A549 (cell line): ENCODE results near the gene TANGO2.

Experiments used
- CHD2 ChIP-seq: fragments of 150-350 bp; IDR thresholded peaks from 2 replicates; pipeline ENCODE4 v1.6.1; 2014; ENCODE audit warnings: low read length; ENCODE audit not compliant: partially characterized antibody
- CTCF ChIP-seq: fragments of >200 bp; sonication (Bioruptor Twin); formaldehyde crosslinking; IDR thresholded peaks from 3 replicates; pipeline ENCODE4 v1.5.1; 2016
- POLR2A ChIP-seq: IDR thresholded peaks from 2 replicates; pipeline ENCODE4 v1.6.1; 2012; ENCODE audit warnings: mild to moderate bottlenecking, low read length
- SMC3 ChIP-seq: fragments of >200 bp; sonication (Bioruptor Twin); formaldehyde crosslinking; IDR thresholded peaks from 3 replicates; pipeline ENCODE4 v1.6.1; 2018; ENCODE audit warnings: inconsistent platforms
- USF2 ChIP-seq: fragments of 450-650 bp; IDR thresholded peaks from 2 replicates; pipeline ENCODE4 v1.6.1; 2014; ENCODE audit warnings: antibody characterized with exemption

DNA sequence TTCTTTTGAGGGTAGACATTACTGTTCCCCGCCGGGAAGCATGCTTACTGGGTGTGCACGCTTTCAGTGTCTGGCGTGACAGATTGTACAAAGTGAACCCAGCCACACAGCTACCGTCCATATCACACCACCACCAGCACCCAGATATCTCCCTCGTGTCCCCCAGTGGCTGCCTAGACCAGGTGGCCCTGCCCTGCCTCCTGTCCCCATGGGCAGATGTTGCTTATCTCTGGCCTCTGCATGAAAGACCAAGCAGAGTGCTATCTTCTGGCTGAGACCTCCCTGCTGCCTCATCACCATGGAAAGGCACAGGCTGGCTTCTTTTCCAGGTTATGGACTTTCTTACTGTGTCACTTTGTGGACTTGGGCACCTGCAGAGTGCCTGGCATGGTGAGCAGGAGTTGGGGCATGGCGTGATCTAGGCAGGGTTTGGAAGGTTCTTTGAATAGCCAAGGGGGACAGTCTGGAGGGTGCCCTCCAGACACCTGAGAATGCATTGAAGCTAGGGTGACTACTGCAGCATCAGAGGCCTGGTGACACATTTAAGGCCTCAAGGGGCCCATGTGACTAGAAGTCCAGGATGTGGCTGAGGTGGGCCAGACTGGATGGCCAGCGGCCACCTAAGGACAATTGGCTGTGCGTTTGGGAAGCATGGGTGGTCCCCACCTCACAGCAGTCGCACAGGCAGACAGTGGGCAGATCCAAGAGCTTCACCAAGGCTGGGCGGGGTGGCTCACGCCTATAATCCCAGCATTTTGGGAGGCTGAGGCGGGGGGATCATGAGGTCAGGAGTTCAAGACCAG, 4.7 kb downstream of the TANGO2 start:
- TF ChIP-seq CHD2, result no peak
- no peak for TF ChIP-seq USF2
- no peak for TF ChIP-seq POLR2A
- no peak for TF ChIP-seq CTCF
- no peak for TF ChIP-seq SMC3
